DMS53 (cell line): ENCODE results near the gene GFOD1.
A peak's percentile ranks its signal among the peaks of the same experiment; 100 is the strongest.
"Not testable (repeated sequence)": the region's sequence is repeated elsewhere in the genome, so short reads cannot be mapped to it uniquely, and the experiment has no call there.

ENCODE experiments used
- DNase-seq: peaks from one replicate; lab custom pipeline; 2025; lab: John Stamatoyannopoulos, UW

The GFOD1 gene

DNA sequence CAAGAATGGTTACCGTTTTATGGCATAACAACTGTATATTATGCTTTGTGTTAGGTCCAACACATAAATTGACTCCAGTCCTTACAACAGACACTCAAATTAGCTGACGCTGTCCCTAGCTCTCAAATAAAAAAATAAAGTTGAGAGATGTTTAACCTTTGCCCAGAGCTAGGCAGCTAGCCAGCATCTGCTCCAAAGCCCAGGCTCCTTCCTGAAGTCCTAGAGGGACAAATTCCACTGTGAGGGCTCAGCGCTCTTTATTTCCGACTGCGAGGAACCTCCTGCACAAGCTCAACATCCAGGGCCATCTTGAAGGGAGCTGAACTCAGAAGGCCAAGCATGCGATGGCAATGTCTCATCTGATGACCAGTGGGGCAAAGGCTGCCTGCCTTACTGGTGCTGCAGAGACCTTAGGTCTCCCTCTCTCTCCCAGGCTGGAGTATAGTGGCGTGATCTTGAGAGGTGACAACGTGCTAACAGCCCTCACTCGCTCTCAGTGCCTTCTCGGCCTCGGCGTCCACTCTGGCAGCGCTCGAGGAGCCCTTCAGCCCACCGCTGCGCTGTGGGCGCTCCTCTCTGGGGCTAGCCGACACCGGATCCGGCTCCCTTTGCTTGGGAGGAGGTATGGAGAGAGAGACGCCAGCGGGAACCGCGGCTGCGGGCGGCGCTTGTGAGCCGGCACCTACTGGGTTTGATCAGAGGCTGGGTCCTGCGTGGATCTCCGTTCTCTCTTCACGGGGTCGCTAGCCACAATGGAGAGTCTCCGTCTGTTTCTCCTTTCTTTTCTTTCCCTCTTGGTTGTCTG lies 24.7 kb upstream of the GFOD1 start:
- no peak for DNase-seq

DNA sequence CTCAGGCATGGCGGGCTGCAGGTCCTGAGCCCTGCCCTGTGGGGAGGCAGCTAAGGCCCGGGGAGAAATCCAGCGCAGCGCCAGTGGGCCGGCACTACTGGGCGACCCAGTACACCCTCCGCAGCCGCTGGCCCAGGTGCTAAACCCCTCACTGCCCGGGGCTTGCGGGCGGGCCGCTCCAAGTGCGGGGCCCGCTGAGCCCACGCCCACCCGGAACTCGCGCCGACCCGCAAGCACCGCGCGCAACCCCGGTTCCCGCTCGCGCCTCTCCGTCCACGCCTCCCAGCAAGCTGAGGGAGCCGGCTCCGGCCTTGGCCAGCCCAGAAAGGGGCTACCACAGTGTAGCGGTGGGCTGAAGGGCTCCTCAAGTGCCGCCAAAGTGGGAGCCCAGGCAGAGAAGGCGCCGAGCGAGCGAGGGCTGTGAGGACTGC lies 23.8 kb upstream of the GFOD1 start:
- not testable (repeated sequence) for DNase-seq

DNA sequence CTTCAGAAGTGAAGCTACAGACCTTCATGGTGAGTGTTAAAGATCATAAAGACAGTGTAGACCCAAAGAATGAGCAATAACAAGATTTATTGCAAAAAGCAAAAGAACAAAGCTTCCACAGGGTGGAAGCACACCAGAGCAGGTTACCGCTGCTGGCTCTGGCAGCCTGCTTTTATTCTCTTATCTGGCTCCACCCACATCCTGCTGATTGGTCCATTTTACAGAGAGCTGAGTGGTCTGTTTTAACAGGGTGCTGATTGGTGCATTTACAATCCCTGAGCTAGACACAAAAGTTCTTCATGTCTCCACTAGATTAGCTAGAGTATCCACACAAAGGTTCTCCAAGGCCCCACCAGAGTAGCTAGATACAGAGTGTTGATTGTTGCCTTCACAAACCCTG lies 23.0 kb upstream of the GFOD1 start:
- not testable (repeated sequence) for DNase-seq

- no peak for DNase-seq
Observed at GRCh38 chr6:13508711-13509705, 21.6 kb upstream of the GFOD1 start.

- DNase-seq, result no peak
Observed at GRCh38 chr6:13507306-13507860, 20.0 kb upstream of the GFOD1 start.

DNA sequence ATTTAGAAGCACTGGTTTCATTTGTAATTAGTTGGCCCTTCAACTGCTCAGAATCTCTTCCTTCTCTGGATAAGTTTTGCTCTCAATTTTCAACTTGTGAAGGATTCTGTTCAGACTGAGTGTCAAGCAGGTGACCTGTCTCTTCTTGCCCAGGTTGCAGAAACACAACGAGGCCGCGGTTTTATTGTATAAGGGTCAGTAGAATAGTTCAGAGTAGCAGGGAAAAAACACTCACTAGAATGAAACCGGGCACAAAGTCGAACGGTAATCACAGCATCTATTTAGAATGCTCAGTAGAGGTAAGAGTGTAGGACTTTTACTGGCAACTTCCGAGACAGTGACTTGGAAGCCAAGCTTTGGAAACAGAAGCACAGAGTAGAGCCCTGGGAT lies 17.9 kb upstream of the GFOD1 start:
- no peak for DNase-seq

GRCh38 chr6:13504611-13505344 lies 17.4 kb upstream of the GFOD1 start:
- DNase-seq, result no peak

GRCh38 chr6:13500915-13501314 lies 13.5 kb upstream of the GFOD1 start:
- DNase-seq, result no peak

DNA sequence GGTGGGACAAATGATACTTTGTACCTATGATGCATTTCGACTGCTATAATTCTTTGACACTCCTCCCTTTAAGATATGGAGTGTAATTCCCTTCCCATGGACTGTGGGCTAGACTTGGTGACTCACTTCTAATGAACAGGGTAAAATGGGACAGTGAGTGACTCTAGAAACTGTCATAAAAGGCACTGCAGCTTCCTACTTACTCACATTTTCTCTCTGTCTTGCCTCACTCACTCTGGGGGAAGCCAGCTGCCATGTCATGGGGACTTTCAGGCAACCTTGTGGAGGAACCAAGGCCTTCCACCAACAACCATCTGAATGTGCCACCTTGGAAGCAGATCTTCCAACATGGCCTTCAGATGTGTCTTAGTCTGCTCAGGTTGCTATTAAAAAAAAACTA lies 12.9 kb upstream of the GFOD1 start:
- no peak for DNase-seq

- no peak for DNase-seq
Observed at GRCh38 chr6:13496513-13497190, 9.3 kb upstream of the GFOD1 start.

GRCh38 chr6:13495818-13496217 lies 8.4 kb upstream of the GFOD1 start:
- DNase-seq, result no peak

DNA sequence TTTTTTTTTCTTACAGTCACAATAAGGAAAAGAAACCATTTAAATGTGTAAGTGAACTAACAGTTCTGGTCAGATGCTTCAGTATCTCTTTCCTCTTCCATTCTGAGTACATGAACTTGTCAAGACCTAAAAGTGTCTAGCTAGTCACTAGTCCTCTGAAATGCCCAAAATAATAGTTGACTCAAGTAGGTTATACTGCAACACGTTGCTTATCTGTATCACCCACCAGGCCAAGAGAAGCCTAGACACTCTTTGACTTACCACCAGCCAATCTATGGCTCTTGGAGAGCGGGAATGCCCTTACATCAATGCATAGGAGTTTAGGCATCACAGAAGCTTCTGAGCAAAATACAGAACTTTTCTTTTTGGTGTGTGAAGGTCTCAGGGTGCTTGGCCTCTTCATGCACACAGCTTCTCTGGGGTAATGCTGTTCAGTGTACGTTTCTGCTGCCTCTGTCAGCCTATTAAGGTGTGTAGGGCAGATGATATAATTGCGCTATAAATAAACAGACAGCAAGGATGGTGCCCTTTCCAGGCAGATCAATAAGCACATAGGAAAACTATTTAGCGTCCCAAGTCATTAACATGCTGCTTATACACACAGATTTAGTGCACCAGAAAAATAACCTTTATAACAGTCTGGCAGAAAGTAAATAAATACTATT lies 7.8 kb upstream of the GFOD1 start:
- DNase-seq, result no peak

GRCh38 chr6:13494137-13494536 lies 6.7 kb upstream of the GFOD1 start:
- no peak for DNase-seq

- no peak for DNase-seq
Observed at GRCh38 chr6:13493147-13493546, 5.7 kb upstream of the GFOD1 start.

- no peak for DNase-seq
Observed at GRCh38 chr6:13492357-13492756, 5.0 kb upstream of the GFOD1 start.

DNA sequence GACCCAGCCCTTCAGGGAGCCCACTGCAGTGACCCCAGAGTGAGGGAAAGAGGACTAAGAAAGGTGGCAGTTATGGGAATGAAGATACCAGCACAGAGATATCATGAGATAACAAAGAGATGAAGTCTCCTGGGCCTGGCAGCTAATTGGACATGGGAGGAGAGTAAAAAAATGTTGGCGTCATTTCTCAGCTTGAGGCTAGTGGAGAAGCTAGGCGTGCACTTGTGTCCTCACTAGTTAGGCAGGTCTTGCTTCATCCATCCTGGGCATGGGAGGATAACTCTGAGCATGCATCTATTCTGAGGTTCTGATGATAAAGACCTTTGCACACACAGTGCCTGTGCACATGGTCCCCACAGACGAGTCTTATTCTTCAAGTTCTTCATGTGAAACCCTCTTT lies 4.1 kb upstream of the GFOD1 start:
- peak; percentile 6 for DNase-seq

- DNase-seq, result no peak
Observed at GRCh38 chr6:13490402-13490801, 3.0 kb upstream of the GFOD1 start.

DNA sequence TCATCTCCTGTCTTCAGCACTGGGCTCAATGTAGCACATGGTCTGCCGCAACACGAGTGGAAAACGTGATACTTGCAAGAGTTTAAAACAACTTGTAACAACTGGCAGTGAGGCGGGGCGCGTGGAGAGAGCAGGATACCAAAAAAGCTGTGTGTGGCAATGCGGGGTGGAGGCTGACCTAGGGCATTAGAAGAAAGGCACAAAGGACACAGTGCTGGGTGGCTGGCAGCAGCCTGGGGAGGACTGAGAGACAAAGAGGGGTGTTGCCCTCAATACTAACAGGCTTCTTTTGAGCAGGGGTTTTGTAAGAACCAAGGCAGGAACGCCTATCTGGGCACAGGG lies 1.5 kb upstream of the GFOD1 start:
- peak; percentile 21 for DNase-seq

- peak; percentile 57 for DNase-seq
Observed at GRCh38 chr6:13488015-13488895, 855 bp upstream of the GFOD1 start.

DNA sequence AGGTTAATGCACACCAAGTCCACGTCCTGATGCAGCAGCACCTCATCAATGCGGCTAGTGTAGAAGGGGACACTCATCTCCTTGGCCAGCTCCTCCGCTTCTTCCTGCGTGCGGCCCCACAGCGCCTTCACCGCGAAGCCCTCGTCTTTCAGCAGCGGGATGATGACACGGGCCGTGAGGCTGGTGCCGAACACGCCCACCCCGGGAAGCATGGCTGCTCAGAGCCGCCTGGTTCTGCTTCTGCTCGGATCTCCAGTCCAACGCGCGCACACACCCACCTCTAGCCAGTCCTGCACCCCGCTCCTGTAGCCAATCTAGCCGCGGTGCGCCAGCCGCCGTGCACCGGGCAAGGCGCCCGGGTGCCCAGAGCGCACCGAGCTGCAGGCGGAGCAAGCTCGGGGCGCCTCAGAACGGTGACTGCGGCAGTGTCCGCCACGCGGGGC lies 700 bp downstream of the GFOD1 start:
- DNase-seq, result peak; percentile 80
